Measurements from ENCODE around the gene GOLGA3.
"Not testable (repeated sequence)": the region's sequence is repeated elsewhere in the genome, so short reads cannot be mapped to it uniquely, and the experiment has no call there.

GOLGA3 gene

DNA sequence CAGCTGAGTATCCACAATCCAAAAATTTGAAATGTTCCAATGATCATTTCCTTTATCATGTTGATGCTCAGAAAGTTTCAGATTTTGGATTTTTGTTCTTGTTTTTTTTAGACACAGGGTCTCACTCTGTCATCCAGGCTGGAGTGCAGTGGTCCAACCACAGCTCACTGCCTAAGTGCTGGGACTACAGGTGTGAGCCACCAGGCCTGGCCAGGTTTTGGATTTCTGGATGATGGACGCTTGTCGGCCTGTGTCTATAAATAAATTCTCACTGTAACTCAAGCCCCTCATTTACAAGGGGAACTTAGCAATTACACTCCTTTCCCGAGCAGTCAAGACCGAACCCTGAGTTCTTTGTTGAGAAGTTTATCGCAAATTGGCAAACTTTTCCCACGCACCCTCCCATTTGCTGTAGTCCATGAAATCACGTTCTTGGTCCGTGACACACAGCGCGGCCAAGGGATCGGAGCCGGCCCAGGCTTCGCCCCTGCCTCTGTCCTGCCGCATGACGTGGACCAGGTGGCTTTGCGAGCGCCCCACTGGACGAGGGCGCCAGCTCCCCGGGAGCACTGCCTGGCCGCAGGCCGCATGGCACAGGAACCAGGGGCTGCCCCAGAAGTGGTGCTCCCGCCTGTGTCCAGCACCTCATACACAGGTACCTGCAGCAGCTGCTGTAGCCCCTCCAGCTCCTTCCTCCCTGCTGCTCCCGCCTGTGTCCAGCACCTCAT, 53.0 kb downstream of the GOLGA3 start:
- no peak for DNase-seq

DNA sequence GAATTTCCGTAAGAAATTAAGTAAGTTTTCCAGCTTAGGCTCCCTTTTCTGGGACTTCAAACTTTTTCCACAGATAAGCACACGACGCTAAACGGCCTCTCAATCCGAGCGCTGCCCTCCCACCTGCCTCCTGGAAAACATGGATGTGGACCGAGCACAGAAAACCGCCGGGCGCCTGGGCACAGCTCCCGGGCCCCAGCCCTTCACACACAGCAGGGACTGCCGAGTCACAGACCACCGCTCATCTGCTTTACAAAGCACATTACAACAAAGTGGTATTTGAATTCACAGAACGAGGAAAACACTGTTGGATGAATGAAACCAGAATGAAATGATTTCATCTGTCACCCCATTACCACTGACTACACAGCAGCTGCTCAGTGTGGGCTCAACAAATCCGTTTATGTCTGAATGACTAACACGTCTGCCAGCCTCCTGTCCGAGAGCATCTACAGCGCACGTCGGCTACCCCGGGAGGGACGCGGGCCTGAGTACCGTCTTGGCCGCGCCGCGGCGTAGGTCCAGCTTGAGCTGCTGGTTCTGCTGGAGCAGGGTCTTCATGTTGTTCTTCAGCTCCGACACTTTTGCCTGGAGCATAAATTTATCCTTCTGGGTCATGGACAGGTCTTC, 53.9 kb downstream of the GOLGA3 start:
- DNase-seq = no peak

DNA sequence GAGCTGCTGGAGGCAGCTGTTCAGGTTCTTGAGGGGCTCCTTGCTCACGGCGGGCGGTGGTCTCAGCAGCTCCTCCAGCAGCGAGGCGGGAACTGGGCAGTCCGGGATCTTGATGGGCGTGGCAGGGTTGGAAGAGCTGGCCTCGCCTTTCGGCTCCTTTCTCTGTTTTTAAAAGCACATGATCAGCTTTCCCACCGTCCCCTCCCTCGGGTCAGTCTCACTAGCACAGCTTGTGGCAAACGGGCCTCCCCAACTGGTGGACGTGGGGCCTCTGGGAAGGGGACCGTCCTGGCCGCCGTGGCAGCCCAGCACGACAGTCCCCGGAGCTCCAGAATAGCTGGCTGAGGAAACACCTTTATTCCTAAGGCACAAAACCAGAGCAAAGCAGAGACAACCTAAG, 54.5 kb downstream of the GOLGA3 start:
- DNase-seq = no peak

DNA sequence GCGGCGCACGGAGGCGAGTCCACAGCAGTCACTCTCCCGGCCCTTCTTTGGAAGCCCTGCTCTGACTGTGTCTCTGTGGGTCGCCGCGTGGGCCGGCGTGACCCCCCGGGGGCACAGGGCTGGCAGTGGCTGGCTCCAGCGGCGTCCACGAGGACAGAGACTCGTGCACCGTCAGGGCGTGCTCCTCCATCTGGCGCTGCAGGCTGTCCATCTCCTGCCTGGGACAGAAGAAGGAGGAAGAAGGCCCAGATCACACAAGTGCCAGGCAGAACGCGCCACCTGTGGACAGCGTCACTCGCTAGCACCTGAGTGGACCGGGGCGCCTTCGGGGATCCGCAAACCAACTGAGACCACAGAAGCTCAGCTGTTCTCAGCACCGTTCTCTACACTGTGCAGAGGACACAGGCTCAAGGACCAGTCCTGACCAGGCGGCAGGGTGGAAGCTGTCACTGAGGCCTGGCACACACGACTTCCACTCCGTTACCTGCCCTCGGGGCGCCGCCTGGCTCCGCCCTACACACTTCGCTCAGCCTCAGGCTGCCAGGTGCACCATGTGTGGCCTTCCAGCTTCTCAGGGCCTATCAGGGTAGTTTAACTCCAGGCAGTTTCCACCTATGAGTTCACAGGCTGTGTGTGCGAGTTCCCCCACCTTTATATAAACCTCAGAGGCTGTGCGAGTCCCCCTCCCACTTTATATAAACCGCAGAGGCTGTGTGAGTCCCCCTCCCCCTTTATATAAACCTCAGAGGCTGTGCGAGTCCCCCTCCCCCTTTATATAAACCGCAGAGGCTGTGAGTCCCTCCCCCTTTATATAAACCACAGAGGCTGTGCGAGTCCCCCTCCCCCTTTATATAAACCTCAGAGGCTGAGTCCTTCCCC, 55.4 kb downstream of the GOLGA3 start:
- no peak for DNase-seq

DNA sequence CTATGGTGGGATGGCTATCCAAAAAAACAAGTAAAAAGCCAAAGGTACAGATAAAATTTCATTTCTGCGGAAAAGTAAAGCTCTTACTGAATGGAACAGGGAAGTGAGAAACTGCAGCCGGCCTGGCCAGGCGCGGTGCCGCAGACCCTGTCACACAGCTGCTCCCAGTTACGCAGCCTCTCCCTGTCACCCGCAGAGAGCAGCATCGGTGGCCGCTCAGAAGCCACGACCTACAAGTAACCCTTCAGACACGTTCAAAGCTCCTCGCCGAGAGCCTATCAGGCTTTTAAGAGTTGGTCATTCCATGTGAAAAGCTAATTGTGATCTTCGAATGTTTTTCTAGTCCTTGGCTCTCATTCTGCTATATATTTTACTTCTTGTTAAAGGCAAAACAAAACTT, 56.1 kb downstream of the GOLGA3 start:
- DNase-seq = no peak

DNA sequence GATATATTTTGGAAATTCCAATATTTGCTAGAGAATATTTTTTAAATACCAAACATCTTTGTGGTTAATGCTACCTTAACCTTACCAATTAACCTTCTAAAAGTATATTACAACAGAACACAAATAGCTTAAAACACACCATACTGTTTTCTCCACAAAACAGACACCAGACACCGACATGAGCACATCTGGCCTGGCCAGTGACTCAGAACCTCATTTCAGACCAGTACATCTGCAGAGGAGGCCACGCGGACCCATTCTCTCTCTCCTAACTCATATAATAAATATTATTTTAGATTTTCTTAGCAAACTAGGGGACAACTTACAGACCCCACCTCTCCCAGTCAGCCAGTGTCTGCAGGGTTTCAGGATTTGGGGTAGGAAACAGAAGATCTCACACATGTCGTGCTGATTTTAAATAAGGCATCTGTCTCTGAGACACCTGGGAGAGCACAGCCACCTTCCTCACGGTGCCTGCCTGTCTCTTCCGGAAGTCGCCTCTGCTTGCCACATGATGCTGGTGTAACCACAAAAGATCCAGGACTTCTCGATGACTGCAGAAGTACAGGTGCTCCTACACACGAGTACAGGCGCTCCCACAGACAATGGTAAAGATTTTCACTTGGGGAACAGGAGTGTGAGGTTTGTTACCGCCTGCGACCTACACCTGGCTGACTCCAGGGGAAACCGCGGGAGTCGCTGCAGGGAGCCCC, 57.4 kb downstream of the GOLGA3 start:
- no peak for DNase-seq

DNA sequence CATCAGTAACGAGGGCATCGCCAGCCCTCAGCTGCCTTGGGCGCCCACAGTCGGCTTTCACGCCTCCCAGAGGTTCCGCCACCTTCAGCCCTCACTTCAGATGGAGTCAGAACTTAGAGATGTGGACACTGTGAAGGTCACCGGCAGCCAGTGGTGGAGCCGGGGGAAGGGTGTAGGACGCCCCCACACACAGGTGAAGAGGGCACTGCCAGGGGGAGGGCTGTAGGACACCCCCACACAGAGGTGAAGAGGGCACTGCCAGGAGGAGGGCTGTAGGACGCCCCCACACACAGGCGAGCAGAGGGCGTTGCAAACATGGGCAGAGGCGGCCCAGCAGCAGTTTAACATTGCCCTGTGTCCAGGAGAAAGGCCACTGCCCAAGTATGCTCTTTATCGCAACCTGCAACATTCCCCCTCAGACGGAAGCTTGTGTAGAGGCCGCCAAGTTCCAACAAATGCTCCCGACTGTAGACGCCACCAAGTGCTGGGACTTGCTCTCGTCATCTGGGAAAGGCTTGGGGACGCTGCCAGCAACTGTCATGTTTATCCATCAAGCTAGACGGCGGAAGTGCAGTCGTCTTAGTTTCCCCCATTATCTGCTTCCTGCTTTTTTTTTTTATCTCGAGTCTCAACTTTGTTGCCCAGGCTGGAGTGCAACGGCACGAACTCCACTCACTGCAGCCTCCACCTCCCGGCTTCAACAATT, 62.1 kb downstream of the GOLGA3 start:
- DNase-seq = no peak

DNA sequence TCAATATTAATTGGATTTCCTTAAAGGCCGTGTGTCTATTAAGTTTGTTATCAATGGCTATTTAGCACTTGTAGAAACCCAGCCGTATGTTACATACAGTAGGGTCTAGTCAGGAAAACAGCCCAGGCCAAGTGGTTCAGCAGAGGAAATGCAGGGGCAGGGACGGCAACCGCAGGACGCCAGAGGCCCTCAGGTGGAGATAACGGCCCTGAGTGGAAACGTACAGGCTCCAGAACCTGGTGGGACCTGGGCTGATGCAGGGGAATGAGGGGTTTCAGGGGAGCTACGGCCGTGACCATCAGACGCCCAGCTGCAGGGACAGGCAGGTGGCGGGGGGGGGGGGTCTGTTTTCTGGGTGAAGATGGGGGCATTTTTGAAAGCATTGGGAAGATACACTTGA, 63.3 kb downstream of the GOLGA3 start:
- DNase-seq = no peak

DNA sequence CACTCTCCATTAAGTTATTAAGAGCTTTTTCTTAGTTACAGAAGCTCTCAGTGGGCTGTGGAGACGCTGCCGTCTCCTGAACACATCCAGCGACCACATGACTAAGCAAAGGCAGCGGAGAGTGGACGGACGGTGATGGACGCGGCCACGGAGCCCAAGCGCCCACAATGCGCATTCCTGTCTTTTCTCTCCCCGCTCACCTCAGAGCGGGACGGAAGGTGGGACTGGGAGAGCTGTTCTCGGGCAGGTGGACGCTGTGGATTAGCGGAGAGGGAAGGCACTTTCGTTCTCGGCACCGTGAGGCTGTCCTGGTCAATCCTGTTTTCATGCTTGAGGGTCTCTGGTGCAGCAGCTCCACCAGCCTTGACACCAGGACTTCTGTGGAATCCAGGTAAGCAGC, 64.4 kb downstream of the GOLGA3 start:
- no peak for DNase-seq

DNA sequence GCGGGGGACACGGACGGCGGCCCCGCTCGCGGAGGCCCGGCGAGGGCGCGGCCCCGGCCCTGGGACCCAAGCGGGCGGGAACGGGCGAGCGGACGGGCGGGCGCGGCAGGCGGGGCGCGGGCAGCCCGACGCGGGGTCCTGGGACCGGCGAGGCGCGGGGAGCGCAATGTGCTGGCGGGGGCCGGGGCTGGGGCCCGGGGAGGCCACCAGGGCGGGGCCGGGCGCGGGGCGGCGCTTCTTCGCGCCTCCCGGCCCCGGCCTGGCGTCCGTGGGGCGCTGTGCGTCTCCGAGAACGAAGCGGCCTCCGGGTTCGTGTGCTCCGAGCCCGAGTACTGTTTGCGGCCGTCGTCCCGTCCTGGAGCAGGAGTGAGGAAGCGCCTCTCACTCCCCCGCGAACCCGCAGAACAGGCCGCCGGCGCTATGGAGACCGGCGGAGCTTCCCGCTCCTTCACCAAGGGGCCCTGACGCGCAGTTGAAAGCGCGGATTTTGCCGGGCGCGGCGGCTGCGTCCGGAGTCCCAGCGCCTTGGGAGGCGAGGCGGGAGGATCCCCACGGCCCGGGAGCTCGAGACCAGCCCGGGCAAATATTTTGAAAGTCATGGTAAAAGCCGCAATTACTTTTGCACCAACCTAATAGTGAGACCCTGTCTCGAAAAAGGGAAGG, 66.6 kb downstream of the GOLGA3 start:
- peak in 1 of 2 experiments; percentile 16 for DNase-seq

DNA sequence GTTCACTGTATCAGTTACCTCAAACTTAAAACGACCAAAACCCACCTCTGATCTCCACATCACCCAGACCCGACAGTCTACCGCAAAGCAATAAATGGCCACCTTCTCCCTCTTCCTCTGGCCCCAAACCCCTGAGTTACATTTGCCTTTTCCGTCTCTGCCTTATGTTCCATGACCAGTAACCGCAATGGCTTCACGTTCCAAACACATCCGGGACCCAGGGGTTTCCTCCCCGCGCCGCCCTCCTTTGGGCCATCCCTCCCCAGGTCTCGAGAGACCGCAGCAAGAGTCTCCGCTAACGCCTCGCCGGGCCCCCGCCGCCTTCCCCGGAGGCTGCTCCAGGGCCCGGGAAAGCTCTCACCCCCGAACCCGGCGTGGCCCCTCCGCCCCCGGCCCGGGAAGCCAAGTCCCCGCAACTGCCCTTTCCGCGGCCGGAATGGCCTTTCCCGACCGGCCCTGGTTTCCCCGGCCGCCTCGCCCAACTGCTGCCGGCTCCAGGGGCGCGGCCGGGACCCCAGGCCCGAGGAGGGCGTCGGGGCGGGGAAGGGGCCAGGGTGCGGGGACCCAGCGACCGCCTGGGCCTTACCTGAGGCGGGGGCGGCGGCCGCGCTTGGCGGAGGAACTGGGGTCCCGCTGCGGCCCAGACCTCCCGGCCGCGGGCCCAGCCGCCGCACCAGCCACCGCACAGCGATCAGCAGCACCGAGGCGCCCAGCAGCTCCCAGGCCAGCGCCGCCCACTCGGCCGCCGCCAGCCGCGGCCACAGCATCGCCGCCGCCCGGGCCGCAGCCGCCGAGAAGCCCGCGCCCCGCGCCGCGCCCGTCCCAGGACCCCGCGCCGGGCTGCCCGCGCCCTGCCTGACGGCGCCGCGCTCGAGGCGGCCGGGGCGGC, 67.4 kb downstream of the GOLGA3 start, which contains the start of gene ANKLE2:
Gene ANKLE2, minus strand, starts transcription at position 801 of the 889 bp plus-strand sequence. Its CDS starts 34 bp downstream, at position 767.
- no peak for DNase-seq

DNA sequence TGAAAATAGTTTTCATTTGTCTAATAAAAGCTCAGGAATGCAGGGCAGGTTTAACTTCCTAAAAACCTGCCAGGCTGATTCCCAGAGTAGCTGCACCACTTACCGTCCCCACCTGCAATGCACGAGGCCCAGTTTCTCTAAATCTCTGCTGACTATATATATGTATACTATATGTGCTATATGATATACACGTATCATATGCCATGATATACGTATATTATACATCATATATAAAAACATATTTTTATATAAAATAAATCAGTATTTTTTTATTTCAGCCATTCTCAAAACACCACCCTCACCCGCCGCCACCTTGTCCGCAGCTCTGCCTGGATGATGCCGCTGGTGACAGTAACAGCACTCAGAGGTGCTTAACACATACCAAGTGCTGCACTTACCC, 69.3 kb downstream of the GOLGA3 start:
- no peak for DNase-seq

DNA sequence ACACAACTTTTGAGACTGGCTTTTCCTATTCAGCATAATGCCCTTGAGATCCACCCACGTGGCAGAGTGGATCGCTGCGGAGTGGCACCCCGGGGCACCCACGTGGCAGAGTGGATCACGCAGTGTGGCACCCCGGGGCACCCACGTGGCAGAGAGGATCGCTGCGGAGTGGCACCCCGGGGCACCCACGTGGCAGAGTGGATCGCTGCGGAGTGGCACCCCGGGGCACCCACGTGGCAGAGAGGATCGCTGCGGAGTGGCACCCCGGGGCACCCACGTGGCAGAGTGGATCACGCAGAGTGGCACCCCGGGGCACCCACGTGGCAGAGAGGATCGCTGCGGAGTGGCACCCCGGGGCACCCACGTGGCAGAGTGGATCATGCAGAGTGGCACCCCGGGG, 69.8 kb downstream of the GOLGA3 start:
- DNase-seq = not testable (repeated sequence)

DNA sequence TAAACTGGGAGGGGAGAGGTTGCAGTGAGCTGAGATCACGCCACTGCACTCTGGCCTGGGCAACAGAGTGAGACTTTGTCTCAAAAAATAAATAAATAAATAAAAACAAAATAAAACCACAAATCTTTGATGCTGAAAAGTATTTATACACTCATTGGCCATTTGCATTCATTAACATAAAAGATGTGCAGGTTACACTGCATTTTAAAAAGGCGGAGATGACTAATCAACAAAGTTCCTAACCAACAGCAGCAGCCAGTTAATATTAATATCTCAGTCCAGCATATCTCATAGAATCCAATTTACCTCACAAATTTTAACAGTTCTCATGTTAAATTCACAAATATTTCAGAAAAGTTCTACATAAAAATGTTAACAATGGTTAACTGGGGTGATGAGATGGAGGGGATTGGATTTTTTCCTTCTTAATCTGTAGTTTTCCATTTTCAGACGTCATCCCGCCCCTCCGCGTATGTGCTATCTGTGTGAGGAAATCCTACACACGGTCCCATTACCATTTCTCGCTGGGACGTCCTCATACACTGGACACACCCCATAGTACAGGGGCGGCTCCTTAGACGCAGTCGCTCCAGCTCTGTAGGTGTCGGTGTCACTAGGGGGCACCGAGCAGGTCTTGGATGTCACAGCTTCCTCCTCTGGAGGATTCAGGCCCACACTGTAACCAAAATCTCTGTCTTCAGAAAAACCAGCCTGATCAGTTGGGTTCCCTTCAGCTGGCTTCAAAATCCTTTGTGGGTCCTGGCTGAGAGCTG, 74.3 kb downstream of the GOLGA3 start:
- DNase-seq = no peak

DNA sequence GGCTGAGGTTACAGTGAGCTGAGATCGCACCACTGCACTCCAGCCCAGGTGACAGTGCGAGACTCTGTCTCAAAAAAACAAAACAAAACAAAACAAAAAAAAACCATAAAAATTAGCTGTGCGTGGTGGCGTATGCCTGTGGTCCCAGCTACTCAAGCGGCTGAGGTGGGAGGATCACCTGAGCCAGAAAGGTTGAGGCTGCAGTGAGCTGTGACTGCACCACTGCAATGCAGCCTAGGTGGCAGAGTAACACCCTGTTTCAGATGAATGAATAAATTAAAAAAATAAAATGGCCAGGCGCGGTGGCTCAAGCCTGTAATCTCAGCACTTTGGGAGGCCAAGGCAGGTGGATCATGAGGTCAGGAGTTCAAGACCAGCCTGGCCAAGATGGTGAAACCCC, 75.0 kb downstream of the GOLGA3 start:
- DNase-seq = not testable (repeated sequence)

DNA sequence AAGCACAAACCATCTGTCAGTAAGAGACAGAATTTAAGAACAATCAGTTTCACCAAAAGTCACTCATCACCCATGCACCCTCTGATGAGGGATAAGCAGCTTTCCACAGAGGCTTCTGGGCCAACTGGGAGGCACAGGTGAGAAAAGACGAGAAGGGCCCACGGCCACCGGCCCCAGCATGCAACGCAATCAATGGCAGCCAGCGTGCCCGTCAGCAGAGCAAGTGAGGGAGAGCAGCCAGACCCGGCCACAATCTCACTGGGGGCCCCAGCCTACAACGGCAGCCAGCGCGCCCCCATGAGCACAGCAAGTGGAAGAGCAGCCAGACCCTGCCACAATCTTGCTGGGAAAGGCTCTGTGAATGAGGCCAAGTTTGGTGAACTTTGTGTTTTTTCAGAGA, 80.3 kb downstream of the GOLGA3 start:
- DNase-seq = no peak

DNA sequence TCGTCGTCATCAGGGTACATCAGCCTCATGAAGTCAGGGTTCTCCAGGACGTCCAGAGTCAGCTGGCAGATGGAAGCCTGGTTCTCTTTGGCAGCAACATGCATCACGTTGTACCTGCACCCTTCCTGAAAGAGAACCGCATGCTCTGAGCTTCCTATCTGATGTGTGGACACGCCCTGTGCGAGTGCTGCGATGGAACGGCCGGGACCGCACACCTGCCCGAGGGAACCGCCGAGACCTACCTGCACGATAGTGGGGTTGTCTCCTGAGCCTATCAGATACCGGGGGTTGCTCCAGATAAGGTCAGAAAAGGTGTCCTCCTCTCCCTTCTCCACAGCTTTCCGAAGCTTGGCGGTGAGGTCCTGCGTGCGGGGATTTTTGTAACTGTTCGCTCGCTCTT, 80.8 kb downstream of the GOLGA3 start:
- DNase-seq = no peak

DNA sequence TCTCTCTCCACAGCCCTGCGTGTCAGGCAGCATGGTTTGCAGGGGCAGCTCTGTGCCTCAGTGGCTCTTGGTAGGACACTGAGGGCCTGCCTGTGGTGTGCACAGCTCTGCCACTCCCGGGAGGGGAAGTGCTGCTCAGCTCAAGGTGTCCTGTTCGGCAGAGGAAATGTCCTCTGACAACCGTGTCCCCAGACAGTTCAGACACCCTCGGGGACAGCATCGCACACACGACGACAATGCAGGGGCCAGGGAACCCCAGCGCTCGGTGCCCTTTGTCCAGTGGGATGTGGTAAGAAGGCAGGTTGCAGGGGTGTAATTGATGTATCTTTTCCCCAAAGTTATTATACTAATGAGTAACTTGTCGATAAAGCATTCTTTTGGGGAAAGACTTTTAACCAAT, 81.3 kb downstream of the GOLGA3 start:
- DNase-seq = no peak

DNA sequence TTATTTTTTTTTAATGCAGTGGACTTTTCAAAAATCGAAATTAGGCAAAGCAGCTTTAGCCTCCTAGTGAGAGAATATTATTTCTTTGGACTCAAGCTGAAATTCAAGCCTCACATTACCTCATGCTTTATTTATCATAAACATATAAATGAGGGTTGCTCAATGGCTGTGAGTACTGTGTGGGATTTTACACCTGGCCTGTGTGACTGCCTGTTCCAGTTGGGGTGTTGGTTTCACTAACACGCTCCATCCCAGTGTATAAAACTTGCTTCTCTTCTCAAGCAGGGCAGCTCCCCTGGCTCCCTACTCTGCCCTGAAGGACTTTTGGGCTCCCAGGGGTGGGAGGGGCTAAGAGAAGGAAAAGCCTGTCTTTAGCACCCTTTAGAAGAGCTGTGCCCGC, 82.1 kb downstream of the GOLGA3 start:
- no peak for DNase-seq

DNA sequence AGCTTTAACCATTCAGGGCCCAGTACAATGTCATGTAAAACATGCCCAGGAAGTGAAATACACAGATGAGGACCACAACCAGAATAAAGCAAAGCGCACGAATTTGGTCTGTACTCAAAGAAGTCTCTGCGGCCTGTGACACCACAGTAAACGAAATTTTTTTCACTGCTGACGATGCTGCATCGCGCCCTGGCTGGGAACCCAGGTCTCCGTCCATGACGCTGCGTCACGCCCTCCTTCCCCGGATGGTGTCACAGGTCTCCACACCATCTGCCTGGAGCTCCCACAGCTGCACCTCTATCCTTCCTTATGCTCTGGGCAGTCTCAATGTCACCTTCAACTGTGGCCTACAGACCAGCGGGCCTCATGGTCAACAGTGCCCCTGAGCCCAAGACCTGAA, 84.8 kb downstream of the GOLGA3 start:
- DNase-seq = no peak
